ENCODE data around the gene PLA2G3.

The PLA2G3 gene

DNA sequence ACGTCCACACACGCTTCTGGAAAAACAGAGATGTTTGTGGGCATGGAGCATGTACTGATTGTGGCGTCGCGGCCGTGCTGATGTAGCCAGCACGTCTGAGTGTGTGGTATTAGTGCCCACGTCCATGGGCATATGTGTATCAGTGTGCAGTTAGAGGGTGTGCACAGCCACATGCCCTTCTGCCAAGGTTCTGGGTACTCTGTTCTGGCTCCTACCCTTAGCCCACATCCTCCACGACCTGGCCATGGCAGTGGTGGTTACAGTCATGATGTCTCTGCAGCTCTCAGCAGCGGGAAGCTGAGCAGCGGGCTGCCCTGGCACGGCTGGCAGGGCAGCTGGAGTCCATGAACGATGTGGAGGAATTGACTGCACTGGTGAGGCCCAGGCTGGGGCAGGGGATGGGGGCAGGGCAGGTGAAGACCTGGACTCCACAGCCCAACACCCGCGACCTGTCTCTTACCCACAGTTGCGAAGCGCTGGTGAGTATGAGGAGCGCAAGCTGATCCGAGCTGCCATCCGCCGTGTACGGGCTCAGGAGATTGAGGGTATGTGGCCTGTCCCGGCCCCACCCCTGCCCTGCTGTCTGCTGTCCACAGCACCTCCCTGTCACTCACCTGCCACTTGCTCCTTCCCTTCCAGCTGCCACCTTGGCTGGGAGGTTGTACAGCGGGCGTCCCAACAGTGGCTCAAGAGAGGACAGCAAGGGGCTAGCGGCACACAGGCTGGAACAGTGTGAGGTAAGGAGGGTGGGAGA is 51.9 kb downstream of the PLA2G3 start:
- Histone ChIP-seq H3K9ac (ENCODE audit: low read depth, low read length) (no peak overlapping the region), H3K4me3 (ENCODE audit: low read depth, low read length) (no peak overlapping the region), H3K4me1 (ENCODE audit: control insufficient read depth, insufficient read depth, low read length) (peaks cover 2% of the 10 kb centered on the region), H3K36me3 (ENCODE audit: control insufficient read depth, insufficient read depth, low read length) (peaks cover 15% of the 10 kb centered on the region), H3K27me3 (ENCODE audit: control insufficient read depth, insufficient read depth, low read length) (no peaks in the 10 kb centered on the region), H3K9me3 (ENCODE audit: control insufficient read depth, insufficient read depth, low read length) (no peaks in the 10 kb centered on the region)

DNA sequence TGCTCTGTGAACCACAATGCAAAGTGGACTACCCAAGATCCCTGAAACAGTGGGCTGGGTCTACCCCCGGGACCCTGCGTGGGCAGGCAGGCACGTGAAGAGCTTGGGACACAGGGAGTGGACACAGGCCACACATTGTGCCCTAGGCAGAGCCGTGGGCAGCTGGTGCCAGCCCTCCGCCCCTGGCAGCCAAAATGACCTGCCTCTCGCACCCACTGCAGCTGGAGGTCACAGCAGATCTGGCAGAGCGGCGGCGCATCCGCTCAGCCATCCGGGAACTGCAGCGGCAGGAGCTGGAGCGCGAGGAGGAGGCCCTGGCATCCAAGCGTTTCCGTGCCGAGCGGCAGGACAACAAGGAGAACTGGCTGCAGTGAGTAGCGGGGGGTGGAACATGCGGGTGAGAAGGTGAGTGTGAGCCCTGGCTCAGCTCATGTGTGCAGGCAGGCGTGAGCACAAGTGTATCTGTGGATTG is 52.5 kb downstream of the PLA2G3 start:
- Histone ChIP-seq H3K27me3 (ENCODE audit: control insufficient read depth, insufficient read depth, low read length) (no peaks in the 10 kb centered on the region), H3K9me3 (ENCODE audit: control insufficient read depth, insufficient read depth, low read length) (no peaks in the 10 kb centered on the region), H3K36me3 (ENCODE audit: control insufficient read depth, insufficient read depth, low read length) (peaks cover 15% of the 10 kb centered on the region), H3K4me3 (ENCODE audit: low read depth, low read length) (no peak overlapping the region), H3K9ac (ENCODE audit: low read depth, low read length) (no peak overlapping the region), H3K4me1 (ENCODE audit: control insufficient read depth, insufficient read depth, low read length) (peaks cover 5% of the 10 kb centered on the region)

DNA sequence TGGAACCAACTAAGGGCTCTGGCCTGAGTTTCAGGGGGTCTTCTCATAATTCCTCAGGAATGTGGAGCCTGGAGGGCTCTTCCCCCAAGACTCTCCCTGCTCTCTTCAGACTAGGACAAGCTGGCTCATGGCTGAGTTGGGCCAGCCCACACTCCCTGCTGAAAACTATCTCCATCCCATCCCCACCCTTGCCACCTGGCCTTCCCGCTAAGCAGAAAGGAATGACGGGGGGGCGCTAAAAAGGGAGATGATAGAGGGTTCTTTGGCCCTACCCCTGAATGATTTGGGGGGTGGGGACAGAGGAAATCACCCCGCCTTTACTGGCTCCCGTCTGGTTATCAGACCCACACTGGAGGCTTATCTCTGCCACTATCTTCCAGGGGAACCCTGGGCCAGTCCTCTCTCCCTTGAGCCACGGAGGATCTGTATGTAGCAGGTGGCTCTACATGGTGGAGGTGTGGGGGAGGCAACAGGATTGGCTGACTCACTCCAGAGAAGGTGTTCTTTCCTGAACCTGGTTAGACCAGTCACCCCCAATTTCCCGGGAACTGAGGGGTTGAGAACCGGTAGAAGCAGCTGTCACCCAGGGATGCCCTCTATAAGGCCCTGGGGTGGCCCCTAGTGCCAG is 53.5 kb downstream of the PLA2G3 start:
- peaks cover 4% of the 10 kb centered on the region for H3K27me3 ChIP-seq (ENCODE audit: control insufficient read depth, insufficient read depth, low read length)
- peaks cover 15% of the 10 kb centered on the region for H3K36me3 ChIP-seq (ENCODE audit: control insufficient read depth, insufficient read depth, low read length)
- H3K9me3 ChIP-seq (ENCODE audit: control insufficient read depth, insufficient read depth, low read length): no peaks in the 10 kb centered on the region
- peaks cover 5% of the 10 kb centered on the region for H3K4me1 ChIP-seq (ENCODE audit: control insufficient read depth, insufficient read depth, low read length)
- no peak overlapping the region for H3K9ac ChIP-seq (ENCODE audit: low read depth, low read length)
- H3K4me3 ChIP-seq (ENCODE audit: low read depth, low read length): no peak overlapping the region

DNA sequence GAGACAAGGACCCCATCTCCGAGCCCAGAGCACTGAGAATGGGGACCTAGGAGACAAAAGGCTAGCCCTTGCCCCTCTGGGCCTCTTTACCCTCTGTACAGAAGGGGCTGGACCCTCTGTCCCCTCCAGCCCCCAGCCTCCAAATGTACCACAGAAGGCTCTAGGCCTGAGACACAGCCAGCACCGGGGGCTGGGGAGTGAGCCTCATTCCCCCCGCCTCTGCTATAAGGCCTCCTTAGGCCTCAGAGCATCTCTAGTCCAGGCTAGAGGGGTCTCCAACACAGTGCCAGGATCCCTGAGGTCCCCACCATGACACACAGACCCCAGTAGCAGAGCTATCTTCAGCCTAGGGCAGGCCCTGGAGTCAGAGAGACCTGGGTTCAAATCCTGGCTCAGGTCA is 54.4 kb downstream of the PLA2G3 start:
- peak overlapping the region; percentile 75 for H3K4me3 ChIP-seq (ENCODE audit: low read depth, low read length)
- peaks cover 10% of the 10 kb centered on the region for H3K36me3 ChIP-seq (ENCODE audit: control insufficient read depth, insufficient read depth, low read length)
- no peak overlapping the region for H3K9ac ChIP-seq (ENCODE audit: low read depth, low read length)
- no peaks in the 10 kb centered on the region for H3K9me3 ChIP-seq (ENCODE audit: control insufficient read depth, insufficient read depth, low read length)
- H3K27me3 ChIP-seq (ENCODE audit: control insufficient read depth, insufficient read depth, low read length): peaks cover 9% of the 10 kb centered on the region
- peaks cover 5% of the 10 kb centered on the region for H3K4me1 ChIP-seq (ENCODE audit: control insufficient read depth, insufficient read depth, low read length)

DNA sequence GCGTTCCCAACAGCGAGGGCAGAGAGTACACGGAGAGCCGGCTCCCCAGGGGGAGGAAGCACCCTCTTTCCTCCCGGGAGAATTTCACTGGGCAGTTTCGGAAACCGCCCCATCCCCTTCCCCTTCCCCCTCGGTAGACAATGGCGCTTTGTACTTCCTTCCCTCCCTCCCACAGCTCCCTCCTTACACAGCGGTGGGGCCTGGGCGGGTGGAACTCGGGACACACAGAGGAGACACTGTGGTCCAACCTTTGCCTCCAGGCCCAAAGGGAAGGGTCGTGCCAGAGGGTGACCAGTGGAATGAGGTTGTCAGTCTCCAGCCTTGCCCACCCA is 54.8 kb downstream of the PLA2G3 start:
- Histone ChIP-seq H3K9me3 (ENCODE audit: control insufficient read depth, insufficient read depth, low read length) (no peaks in the 10 kb centered on the region), H3K36me3 (ENCODE audit: control insufficient read depth, insufficient read depth, low read length) (peaks cover 10% of the 10 kb centered on the region), H3K9ac (ENCODE audit: low read depth, low read length) (peak overlapping the region; percentile 92), H3K4me1 (ENCODE audit: control insufficient read depth, insufficient read depth, low read length) (peaks cover 5% of the 10 kb centered on the region), H3K27me3 (ENCODE audit: control insufficient read depth, insufficient read depth, low read length) (peaks cover 9% of the 10 kb centered on the region), H3K4me3 (ENCODE audit: low read depth, low read length) (peak overlapping the region; percentile 75)

DNA sequence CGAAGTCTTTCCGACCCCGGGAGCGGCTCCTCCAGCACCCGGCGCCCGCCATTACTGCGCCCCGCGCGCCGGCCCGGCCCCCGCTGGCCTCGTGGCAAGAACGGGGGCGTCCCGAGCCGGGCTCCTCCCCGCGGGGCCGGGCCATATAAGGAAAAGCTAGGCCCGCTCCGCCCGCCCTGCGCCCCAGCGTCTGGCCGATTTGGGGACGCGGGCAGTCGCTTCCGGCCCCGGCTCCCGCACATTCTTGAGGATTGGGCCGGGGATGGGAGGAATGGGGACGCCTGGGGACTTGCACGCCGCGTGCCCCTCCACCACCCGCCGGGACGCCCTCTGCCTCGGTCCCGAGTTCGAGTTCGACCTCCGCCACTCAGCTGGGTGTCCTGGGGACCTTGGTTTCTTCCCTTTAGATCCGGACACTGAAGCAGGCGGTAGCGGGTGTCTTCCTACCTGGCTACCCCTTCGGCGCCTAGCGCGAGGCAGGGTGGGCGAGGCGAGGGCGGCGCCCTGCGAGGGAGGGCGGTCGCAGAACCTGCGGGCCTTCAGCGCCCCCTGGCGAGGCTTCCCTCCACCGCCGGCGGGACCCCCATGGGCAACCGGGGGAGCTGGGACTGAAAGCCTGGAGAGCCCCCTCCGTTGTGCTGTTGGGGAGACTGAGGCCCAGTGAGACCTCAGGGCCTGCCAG is 55.4 kb downstream of the PLA2G3 start:
- Histone ChIP-seq H3K4me3 (ENCODE audit: low read depth, low read length) (peak overlapping the region; percentile 75), H3K36me3 (ENCODE audit: control insufficient read depth, insufficient read depth, low read length) (peaks cover 10% of the 10 kb centered on the region), H3K27me3 (ENCODE audit: control insufficient read depth, insufficient read depth, low read length) (peaks cover 9% of the 10 kb centered on the region), H3K4me1 (ENCODE audit: control insufficient read depth, insufficient read depth, low read length) (peaks cover 5% of the 10 kb centered on the region), H3K9me3 (ENCODE audit: control insufficient read depth, insufficient read depth, low read length) (no peaks in the 10 kb centered on the region), H3K9ac (ENCODE audit: low read depth, low read length) (peak overlapping the region; percentile 94)
